GM18951 (cell line): ENCODE results near the gene SUOX.
"Not testable (repeated sequence)": the region's sequence is repeated elsewhere in the genome, so short reads cannot be mapped to it uniquely, and the experiment has no call there.

Experiments
- POLR2A ChIP-seq: IDR thresholded peaks from 4 replicates; pipeline ENCODE4 v1.6.1; 2011; ENCODE audit warnings: mild to moderate bottlenecking; ENCODE audit not compliant: insufficient read length, insufficient read depth; ENCODE audit errors: extremely low read depth
- in situ Hi-C: fragments of 300-500 bp; cut with MboI; formaldehyde crosslinking; loops from one replicate; pipeline ENCODE4 v1.12.0; 2022; ENCODE audit warnings: low sequenced_read_pairs, mixed read lengths, inconsistent platforms; ENCODE audit not compliant: unreplicated experiment

SUOX gene

GRCh38 chr12:55972911-55973598, 24.0 kb upstream of the SUOX start:
- in situ Hi-C loops, result no loop called here
- no peak for TF ChIP-seq POLR2A

- in situ Hi-C loops, result no loop called here
- peak; percentile 87 for TF ChIP-seq POLR2A
These were observed 23.3 kb upstream of the SUOX start, which contains the start of gene RAB5B for GRCh38 chr12:55973599-55974307. TSS of gene RAB5B (plus strand) at chr12:55974078. CDS start at chr12:55986961, 12,883 bp downstream.

- in situ Hi-C loops, result no loop called here
- no peak for TF ChIP-seq POLR2A
These were observed 22.8 kb upstream of the SUOX start for GRCh38 chr12:55974308-55974730.

GRCh38 chr12:55978393-55978792, 18.7 kb upstream of the SUOX start:
- in situ Hi-C loops, result no loop called here
- no peak for TF ChIP-seq POLR2A

DNA sequence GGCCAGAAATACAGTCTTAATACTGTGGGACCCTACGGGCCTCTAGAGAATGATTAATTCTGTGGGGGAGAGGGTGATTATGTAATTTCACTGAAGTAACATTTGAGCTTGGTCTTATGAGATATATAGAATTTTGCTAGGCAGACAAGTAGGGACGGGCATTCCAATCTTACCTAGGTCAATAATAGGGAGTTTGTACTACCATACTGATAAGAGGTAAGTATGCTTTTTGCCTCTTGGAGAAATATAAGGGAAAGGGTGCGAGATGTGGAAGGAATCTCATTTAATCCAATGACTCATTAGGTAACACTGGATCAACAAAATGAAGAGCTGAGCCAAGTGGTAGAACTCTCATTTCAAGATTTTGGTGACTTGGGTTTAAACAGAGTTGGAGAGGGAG, 18.0 kb upstream of the SUOX start:
- in situ Hi-C loops, result no loop called here
- TF ChIP-seq POLR2A, result no peak

- in situ Hi-C loops, result not testable (repeated sequence)
These were observed 15.2 kb upstream of the SUOX start for GRCh38 chr12:55981882-55982281.

DNA sequence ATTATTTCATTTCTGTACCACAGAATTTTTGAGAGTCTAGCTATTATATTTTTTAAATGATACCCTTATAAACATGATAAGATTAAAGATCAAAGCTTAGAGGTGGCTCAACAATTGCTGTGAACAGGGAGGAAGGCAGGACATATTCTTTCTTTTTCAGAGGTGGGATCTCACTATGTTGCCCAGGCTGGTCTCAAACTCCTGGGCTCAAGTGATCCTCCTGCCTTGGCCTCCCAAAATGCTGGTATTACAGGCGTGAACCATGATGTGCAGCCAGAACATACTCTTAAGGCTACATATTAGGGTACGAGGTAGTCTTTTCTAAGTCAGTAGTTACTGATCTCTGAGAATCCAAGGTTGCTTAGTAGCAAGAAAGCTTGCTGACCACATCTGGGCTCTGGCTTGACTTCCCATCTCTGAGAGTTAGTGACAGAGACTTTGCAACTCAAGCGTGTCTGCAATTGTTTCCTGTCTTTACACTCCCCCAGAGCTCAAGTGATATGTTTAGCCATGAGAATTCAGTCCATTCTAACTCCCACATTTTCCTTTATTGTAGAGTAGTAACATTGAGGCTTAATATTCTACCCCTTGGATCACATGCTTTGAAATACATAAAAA, 14.6 kb upstream of the SUOX start:
- in situ Hi-C loops, result no loop called here

GRCh38 chr12:55983232-55983842, 13.7 kb upstream of the SUOX start:
- in situ Hi-C loops, result no loop called here
- TF ChIP-seq POLR2A, result no peak

More for the DNA sequence above, 14.6 kb upstream of the SUOX start:
- no peak for TF ChIP-seq POLR2A

- TF ChIP-seq POLR2A, result no peak
- in situ Hi-C loops, result no loop called here
These were observed 12.2 kb upstream of the SUOX start for GRCh38 chr12:55984861-55985260.

- TF ChIP-seq POLR2A, result no peak
- in situ Hi-C loops, result no loop called here
These were observed 11.7 kb upstream of the SUOX start for GRCh38 chr12:55985341-55985740.

DNA sequence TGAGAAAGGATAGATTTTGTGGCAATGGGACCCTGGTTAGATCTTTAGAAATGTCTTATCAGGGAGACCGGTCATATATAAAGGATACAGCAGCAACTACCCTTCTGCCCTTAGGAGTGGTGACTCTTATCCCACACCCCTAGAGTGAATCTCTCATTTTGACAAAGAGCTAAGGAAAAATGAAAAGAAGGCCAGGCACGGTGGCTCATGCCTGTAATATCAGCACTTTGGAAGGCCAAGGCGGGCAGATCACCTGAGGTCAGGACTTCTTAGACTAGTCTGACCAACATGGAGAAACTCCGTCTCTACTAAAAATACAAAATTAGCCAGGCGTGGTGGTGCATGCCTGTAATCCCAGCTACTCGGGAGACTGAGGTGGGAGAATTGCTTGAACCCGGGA, 11.1 kb upstream of the SUOX start:
- in situ Hi-C loops, result not testable (repeated sequence)

DNA sequence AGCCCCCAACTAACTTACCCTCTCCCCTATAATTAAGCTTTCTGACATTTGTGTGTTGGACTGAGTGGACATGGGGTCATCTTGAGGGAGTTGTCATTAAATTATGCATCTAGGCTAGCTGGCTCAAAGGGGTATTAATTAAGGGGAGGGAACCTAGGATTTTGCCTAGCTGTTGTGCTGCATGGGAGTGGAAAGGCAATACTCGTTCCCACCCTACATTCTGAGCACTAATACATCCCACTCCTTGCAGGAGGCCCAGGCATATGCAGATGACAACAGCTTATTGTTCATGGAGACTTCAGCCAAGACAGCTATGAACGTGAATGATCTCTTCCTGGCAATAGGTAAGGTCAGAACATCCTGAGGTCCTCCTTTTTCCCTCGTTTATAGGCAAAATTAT, 6.0 kb upstream of the SUOX start:
- in situ Hi-C loops, result loop anchor here (10.0 kb wide), 1 partner anchor 114 kb away; the partner anchor contains the start of gene PA2G4
- TF ChIP-seq POLR2A, result no peak

GRCh38 chr12:55993230-55993853, 3.7 kb upstream of the SUOX start:
- in situ Hi-C loops, result loop anchor here (10.0 kb wide), 1 partner anchor 111 kb away; the partner anchor contains the start of gene PA2G4
- TF ChIP-seq POLR2A, result no peak
